WTC11 (cell line): ENCODE measurements around the gene TBRG4.

Experiments used
- ATF6 ChIP-seq: sonication (generic); formaldehyde crosslinking; IDR thresholded peaks from 2 replicates; pipeline ENCODE4 v1.8.1; 2023; ENCODE audit warnings: mild to moderate bottlenecking, missing genetic modification reagents
- CTCF ChIP-seq: fragments of 200-600 bp; IDR thresholded peaks from 2 replicates; pipeline ENCODE4 v1.8.0; 2022; ENCODE audit warnings: antibody characterized with exemption
- SMAD3 ChIP-seq: sonication (generic); formaldehyde crosslinking; IDR thresholded peaks from 2 replicates; pipeline ENCODE4 v1.8.0; 2022; ENCODE audit warnings: missing genetic modification reagents, mild to moderate bottlenecking, borderline replicate concordance
- STAT6 ChIP-seq: sonication (generic); formaldehyde crosslinking; conservative IDR thresholded peaks from 2 replicates; pipeline ENCODE4 v1.8.1; 2023; ENCODE audit warnings: mild to moderate bottlenecking, low read depth, missing genetic modification reagents, moderate library complexity

GRCh38 chr7:45075355-45075644, 36.2 kb downstream of the TBRG4 start:
- TF ChIP-seq CTCF, result no peak
- TF ChIP-seq STAT6 (CRISPR knock-in tag), result no peak
- TF ChIP-seq SMAD3, result no peak
- TF ChIP-seq ATF6 (CRISPR knock-in tag), result no peak
